Measurements from ENCODE around the gene PPP3CA.

PPP3CA gene

DNA sequence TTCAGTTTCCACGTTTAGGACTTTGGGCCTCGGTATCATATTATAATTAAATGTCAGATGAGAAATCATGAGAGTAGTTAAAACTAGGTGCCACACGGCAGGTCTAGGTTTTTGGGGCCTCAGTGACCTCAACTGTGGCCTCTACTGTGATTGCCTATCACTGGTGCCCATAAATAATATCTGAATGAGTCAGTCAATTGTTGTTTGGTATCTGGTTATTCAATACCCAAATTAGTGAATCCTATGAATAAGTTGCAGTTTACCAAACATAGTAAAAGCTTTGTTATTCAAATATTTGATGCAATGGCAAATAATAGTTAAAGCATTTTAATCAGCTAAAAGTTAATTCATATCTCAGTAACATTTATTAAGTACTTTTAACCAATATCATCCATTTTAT, 188.8 kb downstream of the PPP3CA start:
- Histone ChIP-seq H3K27ac (ENCODE audit: poor library complexity, severe bottlenecking) (peak overlapping the region; percentile 76), H3K9me3 (ENCODE audit: severe bottlenecking) (no peaks in the 10 kb centered on the region), H3K4me3 (ENCODE audit: severe bottlenecking) (no peak overlapping the region), H3K4me1 (ENCODE audit: insufficient read depth, poor library complexity, severe bottlenecking) (peaks cover 55% of the 10 kb centered on the region), H3K36me3 (ENCODE audit: low read depth) (no peaks in the 10 kb centered on the region), H3K27me3 (ENCODE audit: insufficient read depth, poor library complexity, severe bottlenecking) (no peaks in the 10 kb centered on the region)
- DNase-seq (ENCODE audit: low spot score) (no peak), ATAC-seq (ENCODE audit: low read depth) (no peak)
- no peak for TF ChIP-seq CTCF (IDR thresholded peaks at IDR 0.05; ENCODE audit: poor library complexity, severe bottlenecking)

- DNase-seq (ENCODE audit: low spot score) (no peak), ATAC-seq (ENCODE audit: low read depth) (no peak)
- H3K27me3 ChIP-seq (ENCODE audit: insufficient read depth, poor library complexity, severe bottlenecking) = no peaks in the 10 kb centered on the region
- H3K27ac ChIP-seq (ENCODE audit: poor library complexity, severe bottlenecking) = peak overlapping the region; percentile 76
- no peak for TF ChIP-seq CTCF (IDR thresholded peaks at IDR 0.05; ENCODE audit: poor library complexity, severe bottlenecking)
- no peaks in the 10 kb centered on the region for H3K9me3 ChIP-seq (ENCODE audit: severe bottlenecking)
- no peak overlapping the region for H3K4me3 ChIP-seq (ENCODE audit: severe bottlenecking)
- H3K36me3 ChIP-seq (ENCODE audit: low read depth) = no peaks in the 10 kb centered on the region
- peaks cover 52% of the 10 kb centered on the region for H3K4me1 ChIP-seq (ENCODE audit: insufficient read depth, poor library complexity, severe bottlenecking)
Observed at GRCh38 chr4:101158134-101158482, 189.2 kb downstream of the PPP3CA start.

DNA sequence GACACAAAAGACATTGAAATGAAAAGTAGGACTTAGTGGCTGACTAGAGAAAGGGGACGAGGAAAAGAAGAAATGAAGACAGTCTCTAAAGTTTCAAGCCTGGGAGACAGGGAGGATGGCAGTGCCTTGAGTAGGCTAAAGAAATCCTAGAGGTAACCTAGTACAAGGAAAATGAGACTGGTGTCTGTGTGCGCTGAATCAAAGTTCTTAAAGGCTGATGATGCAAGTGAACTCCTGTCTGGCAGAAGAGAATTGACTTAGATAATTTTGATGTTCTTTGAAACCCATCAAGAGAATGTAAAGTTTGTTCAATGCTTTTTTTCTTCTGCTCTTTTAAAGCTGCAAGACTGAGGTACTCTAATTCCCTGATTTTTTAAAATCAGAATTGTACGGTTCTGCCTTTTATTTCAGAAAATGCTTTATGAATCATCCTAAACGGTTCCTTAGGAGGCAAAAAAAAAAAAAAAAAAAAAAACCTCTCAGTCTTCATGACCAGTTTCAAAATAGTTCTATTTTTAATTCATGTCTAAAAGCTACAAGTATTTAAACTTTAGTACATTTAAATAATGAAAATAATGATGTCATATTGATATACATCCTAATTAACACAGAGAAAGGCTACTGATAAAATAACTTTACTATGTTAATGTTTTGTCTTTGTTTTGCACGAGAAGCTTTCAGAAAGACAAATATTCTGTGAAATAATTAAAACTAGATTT, 189.8 kb downstream of the PPP3CA start:
- H3K4me1 ChIP-seq (ENCODE audit: insufficient read depth, poor library complexity, severe bottlenecking) = peaks cover 52% of the 10 kb centered on the region
- peak overlapping the region; percentile 76 for H3K27ac ChIP-seq (ENCODE audit: poor library complexity, severe bottlenecking)
- DNase-seq (ENCODE audit: low spot score) (no peak), ATAC-seq (ENCODE audit: low read depth) (no peak)
- H3K27me3 ChIP-seq (ENCODE audit: insufficient read depth, poor library complexity, severe bottlenecking) = no peaks in the 10 kb centered on the region
- no peak for TF ChIP-seq CTCF (IDR thresholded peaks at IDR 0.05; ENCODE audit: poor library complexity, severe bottlenecking)
- no peaks in the 10 kb centered on the region for H3K36me3 ChIP-seq (ENCODE audit: low read depth)
- H3K9me3 ChIP-seq (ENCODE audit: severe bottlenecking) = no peaks in the 10 kb centered on the region
- no peak overlapping the region for H3K4me3 ChIP-seq (ENCODE audit: severe bottlenecking)

DNA sequence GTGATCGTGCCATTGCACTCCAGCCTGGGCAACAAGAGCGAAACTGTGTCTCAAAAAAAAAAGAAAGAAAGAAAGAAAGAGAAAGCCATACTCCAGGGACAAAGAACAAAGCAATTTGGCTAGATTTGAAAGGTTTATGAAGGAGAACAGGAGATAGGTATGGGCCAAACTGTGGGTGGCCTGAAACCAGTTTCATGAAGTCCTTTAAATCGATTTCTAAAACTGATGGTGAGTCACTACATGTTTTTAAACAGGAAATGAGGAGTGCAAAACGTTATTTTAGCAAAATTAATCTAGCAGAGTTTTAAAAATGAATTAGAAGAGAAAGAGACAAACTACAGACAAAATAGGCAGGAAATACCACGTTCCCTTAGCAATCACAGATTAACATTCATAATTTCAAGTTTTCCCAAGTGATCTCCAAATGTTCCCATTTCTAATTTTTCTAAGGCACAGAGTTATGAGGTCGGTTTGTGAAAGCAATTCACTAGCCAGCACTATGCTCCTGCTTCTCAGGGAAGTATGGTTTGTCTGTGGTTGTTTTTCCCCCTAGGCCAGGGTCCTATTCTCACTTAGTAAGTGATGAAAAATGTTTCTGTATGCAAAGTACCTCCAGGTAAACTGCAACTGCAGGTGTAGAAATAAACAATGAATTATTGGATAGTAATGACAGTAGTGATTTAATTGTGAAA, 190.6 kb downstream of the PPP3CA start:
- H3K27me3 ChIP-seq (ENCODE audit: insufficient read depth, poor library complexity, severe bottlenecking) = no peaks in the 10 kb centered on the region
- H3K27ac ChIP-seq (ENCODE audit: poor library complexity, severe bottlenecking) = peak overlapping the region; percentile 76
- no peak overlapping the region for H3K4me3 ChIP-seq (ENCODE audit: severe bottlenecking)
- DNase-seq (ENCODE audit: low spot score) (no peak), ATAC-seq (ENCODE audit: low read depth) (no peak)
- no peaks in the 10 kb centered on the region for H3K36me3 ChIP-seq (ENCODE audit: low read depth)
- peaks cover 50% of the 10 kb centered on the region for H3K4me1 ChIP-seq (ENCODE audit: insufficient read depth, poor library complexity, severe bottlenecking)
- TF ChIP-seq CTCF (IDR thresholded peaks at IDR 0.05; ENCODE audit: poor library complexity, severe bottlenecking) = no peak
- no peaks in the 10 kb centered on the region for H3K9me3 ChIP-seq (ENCODE audit: severe bottlenecking)

- no peaks in the 10 kb centered on the region for H3K36me3 ChIP-seq (ENCODE audit: low read depth)
- H3K27ac ChIP-seq (ENCODE audit: poor library complexity, severe bottlenecking) = peak overlapping the region; percentile 76
- peaks cover 44% of the 10 kb centered on the region for H3K4me1 ChIP-seq (ENCODE audit: insufficient read depth, poor library complexity, severe bottlenecking)
- ATAC-seq (ENCODE audit: low read depth) (peak; percentile 40; the same call in 2 of the 3 replicates), DNase-seq (ENCODE audit: low spot score) (no peak)
- H3K4me3 ChIP-seq (ENCODE audit: severe bottlenecking) = no peak overlapping the region
- no peaks in the 10 kb centered on the region for H3K27me3 ChIP-seq (ENCODE audit: insufficient read depth, poor library complexity, severe bottlenecking)
- H3K9me3 ChIP-seq (ENCODE audit: severe bottlenecking) = no peaks in the 10 kb centered on the region
- no peak for TF ChIP-seq CTCF (IDR thresholded peaks at IDR 0.05; ENCODE audit: poor library complexity, severe bottlenecking)
Observed at GRCh38 chr4:101155945-101156344, 191.4 kb downstream of the PPP3CA start.

All from RWPE2 (cell line).